ENCODE measurements around the gene LYRM9.
"Not testable (repeated sequence)": the region's sequence is repeated elsewhere in the genome, so short reads cannot be mapped to it uniquely, and the experiment has no call there.

LYRM9 gene

GRCh38 chr17:27837769-27838168 is 55.4 kb downstream of the LYRM9 start:
- DNase-seq, result not testable (repeated sequence)

GRCh38 chr17:27836651-27837050 is 56.5 kb downstream of the LYRM9 start:
- DNase-seq, result no peak

GRCh38 chr17:27834571-27834970 is 58.6 kb downstream of the LYRM9 start:
- no peak for DNase-seq

GRCh38 chr17:27832831-27833230 is 60.3 kb downstream of the LYRM9 start:
- no peak for DNase-seq

GRCh38 chr17:27829888-27830287 is 63.3 kb downstream of the LYRM9 start:
- DNase-seq, result not testable (repeated sequence)

- not testable (repeated sequence) for DNase-seq
These were observed 63.9 kb downstream of the LYRM9 start for GRCh38 chr17:27829143-27829711.
